Measurements from ENCODE around the gene FAM168A. TPM values are rescaled to one million over a fixed set of nuclear protein-coding genes. Genes with fewer than 3 reads are reported as not detected.

The FAM168A gene
- total and polyA plus RNA-seq, 10 of the 15 experiments (the other 5 are each of a cell fraction or from before 2014, with no cell fraction given), result 1.7 to 20.0 (median 10.0) TPM

DNA sequence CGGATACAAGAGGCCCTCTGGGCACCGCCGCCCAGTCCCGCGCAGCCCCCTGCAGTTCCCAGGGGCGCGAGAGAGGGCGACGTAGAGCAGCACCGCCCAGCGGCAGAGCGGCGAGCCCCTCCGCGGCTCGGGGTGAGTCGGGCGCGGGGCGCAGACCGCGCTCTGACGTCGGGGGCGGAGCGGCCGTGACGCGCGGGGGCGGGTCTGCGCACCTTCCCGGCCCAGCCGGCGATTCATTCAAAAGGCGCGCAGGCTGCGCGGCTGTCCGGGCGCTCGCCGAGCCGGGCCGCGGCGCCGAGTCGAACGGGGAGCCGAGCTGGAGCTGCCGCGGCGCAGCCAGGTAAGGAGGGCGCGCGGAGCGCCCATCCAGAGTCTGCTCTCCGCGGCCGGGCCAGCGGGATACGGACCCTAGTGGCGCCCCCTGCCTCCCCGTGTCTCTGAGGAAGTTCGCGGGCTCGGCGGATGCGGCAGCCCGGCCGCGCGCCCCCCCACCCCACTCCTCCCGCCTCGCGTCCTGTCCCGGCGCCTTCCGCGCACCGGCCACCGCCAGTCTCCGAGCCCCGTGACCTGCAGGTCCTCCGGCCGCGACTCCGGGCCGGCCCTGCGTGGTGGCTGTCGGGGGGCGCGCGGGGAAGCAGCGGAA is 221.6 kb downstream of the FAM168A start, which contains the start of gene RELT (continued):
- no peak for TF ChIP-seq ETV6 (conservative IDR thresholded peaks at IDR 0.05 in 1 of 2, IDR thresholded peaks at IDR 0.05 in 1 of 2; ENCODE audit: borderline replicate concordance in 1 of 2, low read depth in 1 of 2)
- TF ChIP-seq, protein P1, sequence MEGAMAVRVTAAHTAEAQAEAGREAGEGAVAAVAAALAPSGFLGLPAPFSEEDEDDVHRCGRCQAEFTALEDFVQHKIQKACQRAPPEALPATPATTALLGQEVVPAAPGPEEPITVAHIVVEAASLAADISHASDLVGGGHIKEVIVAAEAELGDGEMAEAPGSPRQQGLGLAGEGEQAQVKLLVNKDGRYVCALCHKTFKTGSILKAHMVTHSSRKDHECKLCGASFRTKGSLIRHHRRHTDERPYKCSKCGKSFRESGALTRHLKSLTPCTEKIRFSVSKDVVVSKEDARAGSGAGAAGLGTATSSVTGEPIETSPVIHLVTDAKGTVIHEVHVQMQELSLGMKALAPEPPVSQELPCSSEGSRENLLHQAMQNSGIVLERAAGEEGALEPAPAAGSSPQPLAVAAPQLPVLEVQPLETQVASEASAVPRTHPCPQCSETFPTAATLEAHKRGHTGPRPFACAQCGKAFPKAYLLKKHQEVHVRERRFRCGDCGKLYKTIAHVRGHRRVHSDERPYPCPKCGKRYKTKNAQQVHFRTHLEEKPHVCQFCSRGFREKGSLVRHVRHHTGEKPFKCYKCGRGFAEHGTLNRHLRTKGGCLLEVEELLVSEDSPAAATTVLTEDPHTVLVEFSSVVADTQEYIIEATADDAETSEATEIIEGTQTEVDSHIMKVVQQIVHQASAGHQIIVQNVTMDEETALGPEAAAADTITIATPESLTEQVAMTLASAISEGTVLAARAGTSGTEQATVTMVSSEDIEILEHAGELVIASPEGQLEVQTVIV (IDR thresholded peaks at IDR 0.05; ENCODE audit: borderline replicate concordance, partially characterized antibody), result no peak
- no peak for TF ChIP-seq EZH2 (IDR thresholded peaks at IDR 0.05; ENCODE audit: borderline replicate concordance, control insufficient read depth, low read depth, low read length)
- TF ChIP-seq, protein P2, sequence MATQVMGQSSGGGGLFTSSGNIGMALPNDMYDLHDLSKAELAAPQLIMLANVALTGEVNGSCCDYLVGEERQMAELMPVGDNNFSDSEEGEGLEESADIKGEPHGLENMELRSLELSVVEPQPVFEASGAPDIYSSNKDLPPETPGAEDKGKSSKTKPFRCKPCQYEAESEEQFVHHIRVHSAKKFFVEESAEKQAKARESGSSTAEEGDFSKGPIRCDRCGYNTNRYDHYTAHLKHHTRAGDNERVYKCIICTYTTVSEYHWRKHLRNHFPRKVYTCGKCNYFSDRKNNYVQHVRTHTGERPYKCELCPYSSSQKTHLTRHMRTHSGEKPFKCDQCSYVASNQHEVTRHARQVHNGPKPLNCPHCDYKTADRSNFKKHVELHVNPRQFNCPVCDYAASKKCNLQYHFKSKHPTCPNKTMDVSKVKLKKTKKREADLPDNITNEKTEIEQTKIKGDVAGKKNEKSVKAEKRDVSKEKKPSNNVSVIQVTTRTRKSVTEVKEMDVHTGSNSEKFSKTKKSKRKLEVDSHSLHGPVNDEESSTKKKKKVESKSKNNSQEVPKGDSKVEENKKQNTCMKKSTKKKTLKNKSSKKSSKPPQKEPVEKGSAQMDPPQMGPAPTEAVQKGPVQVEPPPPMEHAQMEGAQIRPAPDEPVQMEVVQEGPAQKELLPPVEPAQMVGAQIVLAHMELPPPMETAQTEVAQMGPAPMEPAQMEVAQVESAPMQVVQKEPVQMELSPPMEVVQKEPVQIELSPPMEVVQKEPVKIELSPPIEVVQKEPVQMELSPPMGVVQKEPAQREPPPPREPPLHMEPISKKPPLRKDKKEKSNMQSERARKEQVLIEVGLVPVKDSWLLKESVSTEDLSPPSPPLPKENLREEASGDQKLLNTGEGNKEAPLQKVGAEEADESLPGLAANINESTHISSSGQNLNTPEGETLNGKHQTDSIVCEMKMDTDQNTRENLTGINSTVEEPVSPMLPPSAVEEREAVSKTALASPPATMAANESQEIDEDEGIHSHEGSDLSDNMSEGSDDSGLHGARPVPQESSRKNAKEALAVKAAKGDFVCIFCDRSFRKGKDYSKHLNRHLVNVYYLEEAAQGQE (IDR thresholded peaks at IDR 0.05; ENCODE audit: low read depth, low read length), result peak; percentile 29; the same call in 1 of the 2 replicates
- TF ChIP-seq, protein P3, sequence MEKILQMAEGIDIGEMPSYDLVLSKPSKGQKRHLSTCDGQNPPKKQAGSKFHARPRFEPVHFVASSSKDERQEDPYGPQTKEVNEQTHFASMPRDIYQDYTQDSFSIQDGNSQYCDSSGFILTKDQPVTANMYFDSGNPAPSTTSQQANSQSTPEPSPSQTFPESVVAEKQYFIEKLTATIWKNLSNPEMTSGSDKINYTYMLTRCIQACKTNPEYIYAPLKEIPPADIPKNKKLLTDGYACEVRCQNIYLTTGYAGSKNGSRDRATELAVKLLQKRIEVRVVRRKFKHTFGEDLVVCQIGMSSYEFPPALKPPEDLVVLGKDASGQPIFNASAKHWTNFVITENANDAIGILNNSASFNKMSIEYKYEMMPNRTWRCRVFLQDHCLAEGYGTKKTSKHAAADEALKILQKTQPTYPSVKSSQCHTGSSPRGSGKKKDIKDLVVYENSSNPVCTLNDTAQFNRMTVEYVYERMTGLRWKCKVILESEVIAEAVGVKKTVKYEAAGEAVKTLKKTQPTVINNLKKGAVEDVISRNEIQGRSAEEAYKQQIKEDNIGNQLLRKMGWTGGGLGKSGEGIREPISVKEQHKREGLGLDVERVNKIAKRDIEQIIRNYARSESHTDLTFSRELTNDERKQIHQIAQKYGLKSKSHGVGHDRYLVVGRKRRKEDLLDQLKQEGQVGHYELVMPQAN (conservative IDR thresholded peaks at IDR 0.05), result peak; percentile 96
- peak; percentile 3 for TF ChIP-seq SIX5 (IDR thresholded peaks at IDR 0.05; ENCODE audit: low read depth, low read length, severe bottlenecking)
- no peak for TF ChIP-seq RUNX3 (IDR thresholded peaks at IDR 0.05; ENCODE audit: low read length)
- no peak for TF ChIP-seq MTA3 (IDR thresholded peaks at IDR 0.05; ENCODE audit: borderline replicate concordance, low read length)
- TF ChIP-seq, protein P4, sequence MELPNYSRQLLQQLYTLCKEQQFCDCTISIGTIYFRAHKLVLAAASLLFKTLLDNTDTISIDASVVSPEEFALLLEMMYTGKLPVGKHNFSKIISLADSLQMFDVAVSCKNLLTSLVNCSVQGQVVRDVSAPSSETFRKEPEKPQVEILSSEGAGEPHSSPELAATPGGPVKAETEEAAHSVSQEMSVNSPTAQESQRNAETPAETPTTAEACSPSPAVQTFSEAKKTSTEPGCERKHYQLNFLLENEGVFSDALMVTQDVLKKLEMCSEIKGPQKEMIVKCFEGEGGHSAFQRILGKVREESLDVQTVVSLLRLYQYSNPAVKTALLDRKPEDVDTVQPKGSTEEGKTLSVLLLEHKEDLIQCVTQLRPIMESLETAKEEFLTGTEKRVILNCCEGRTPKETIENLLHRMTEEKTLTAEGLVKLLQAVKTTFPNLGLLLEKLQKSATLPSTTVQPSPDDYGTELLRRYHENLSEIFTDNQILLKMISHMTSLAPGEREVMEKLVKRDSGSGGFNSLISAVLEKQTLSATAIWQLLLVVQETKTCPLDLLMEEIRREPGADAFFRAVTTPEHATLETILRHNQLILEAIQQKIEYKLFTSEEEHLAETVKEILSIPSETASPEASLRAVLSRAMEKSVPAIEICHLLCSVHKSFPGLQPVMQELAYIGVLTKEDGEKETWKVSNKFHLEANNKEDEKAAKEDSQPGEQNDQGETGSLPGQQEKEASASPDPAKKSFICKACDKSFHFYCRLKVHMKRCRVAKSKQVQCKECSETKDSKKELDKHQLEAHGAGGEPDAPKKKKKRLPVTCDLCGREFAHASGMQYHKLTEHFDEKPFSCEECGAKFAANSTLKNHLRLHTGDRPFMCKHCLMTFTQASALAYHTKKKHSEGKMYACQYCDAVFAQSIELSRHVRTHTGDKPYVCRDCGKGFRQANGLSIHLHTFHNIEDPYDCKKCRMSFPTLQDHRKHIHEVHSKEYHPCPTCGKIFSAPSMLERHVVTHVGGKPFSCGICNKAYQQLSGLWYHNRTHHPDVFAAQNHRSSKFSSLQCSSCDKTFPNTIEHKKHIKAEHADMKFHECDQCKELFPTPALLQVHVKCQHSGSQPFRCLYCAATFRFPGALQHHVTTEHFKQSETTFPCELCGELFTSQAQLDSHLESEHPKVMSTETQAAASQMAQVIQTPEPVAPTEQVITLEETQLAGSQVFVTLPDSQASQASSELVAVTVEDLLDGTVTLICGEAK (IDR thresholded peaks at IDR 0.05; ENCODE audit: borderline replicate concordance), result no peak
- TF ChIP-seq, protein P5, sequence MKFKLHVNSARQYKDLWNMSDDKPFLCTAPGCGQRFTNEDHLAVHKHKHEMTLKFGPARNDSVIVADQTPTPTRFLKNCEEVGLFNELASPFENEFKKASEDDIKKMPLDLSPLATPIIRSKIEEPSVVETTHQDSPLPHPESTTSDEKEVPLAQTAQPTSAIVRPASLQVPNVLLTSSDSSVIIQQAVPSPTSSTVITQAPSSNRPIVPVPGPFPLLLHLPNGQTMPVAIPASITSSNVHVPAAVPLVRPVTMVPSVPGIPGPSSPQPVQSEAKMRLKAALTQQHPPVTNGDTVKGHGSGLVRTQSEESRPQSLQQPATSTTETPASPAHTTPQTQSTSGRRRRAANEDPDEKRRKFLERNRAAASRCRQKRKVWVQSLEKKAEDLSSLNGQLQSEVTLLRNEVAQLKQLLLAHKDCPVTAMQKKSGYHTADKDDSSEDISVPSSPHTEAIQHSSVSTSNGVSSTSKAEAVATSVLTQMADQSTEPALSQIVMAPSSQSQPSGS (IDR thresholded peaks at IDR 0.05; ENCODE audit: low read length), result no peak
